ENCODE data around the gene APOL2. TPM values are rescaled to one million over a fixed set of nuclear protein-coding genes. Genes with fewer than 3 reads are reported as not detected.
A peak's percentile ranks its signal among the peaks of the same experiment; 100 is the strongest.

Gene APOL2
- polyA plus RNA-seq, 1 donor (not counting 4 experiments of a cell fraction or from before 2014, with no cell fraction given): 8.9 TPM

DNA sequence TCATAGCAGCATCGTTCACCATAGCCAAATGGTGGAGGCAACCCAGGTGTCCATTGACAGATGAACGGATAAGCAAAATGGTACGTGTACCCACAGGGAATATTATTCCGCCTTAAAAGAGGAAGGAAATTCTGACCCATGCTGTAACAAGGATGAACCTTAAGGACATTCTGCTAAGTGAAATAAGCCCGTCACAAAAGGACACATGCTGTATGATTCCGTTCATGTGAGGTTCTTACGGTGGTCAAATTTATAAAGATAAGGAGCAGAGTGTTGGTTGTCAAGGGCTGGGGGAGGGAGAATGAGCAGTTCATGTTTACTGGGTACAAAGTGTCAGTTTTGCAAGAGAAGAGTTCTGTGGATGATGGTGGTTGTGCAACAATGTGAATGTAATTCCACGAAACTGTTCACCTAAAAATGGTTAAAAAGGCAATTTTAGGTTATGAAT, 39.9 kb upstream of the APOL2 start:
- no peak for DNase-seq (ENCODE audit: low read depth, low spot score)
- Histone ChIP-seq H3K9ac (ENCODE audit: control insufficient read depth, extremely low read depth, insufficient read depth, low read length) (no peak overlapping the region), H3K27me3 (ENCODE audit: control insufficient read depth, extremely low read depth, insufficient read depth, low read length) (no peaks in the 10 kb centered on the region), H2AFZ (ENCODE audit: control insufficient read depth, low read length) (no peak overlapping the region), H3K9me3 (ENCODE audit: control insufficient read depth, low read depth, low read length) (no peaks in the 10 kb centered on the region), H3K36me3 (ENCODE audit: control insufficient read depth in 2 of 2, extremely low read depth in 1 of 2, insufficient read depth in 2 of 2, low read length in 2 of 2) (peaks cover 25 to 27% of the 10 kb centered on the region in 2 experiments), H3K4me2 (ENCODE audit: control insufficient read depth, extremely low read depth, insufficient read depth, low read depth, low read length) (no peak overlapping the region), H3K9me1 (ENCODE audit: control insufficient read depth, extremely low read depth, insufficient read depth, low read length) (no peaks in the 10 kb centered on the region), H4K20me1 (ENCODE audit: control insufficient read depth, extremely low read depth, insufficient read depth, low read length) (peaks cover 19% of the 10 kb centered on the region), H3K4me3 (ENCODE audit: control insufficient read depth in 2 of 3, extremely low read depth in 1 of 3, insufficient read depth in 2 of 3, low read depth in 1 of 3, low read length in 3 of 3) (no peak overlapping the region), H3K79me2 (ENCODE audit: control insufficient read depth, insufficient read depth, low read length) (no peaks in the 10 kb centered on the region), H3K27ac (ENCODE audit: control insufficient read depth, insufficient read depth, low read length) (no peak overlapping the region), H3K4me1 (ENCODE audit: control insufficient read depth, extremely low read depth, insufficient read depth, low read length) (no peaks in the 10 kb centered on the region)
- TF ChIP-seq, protein P1, sequence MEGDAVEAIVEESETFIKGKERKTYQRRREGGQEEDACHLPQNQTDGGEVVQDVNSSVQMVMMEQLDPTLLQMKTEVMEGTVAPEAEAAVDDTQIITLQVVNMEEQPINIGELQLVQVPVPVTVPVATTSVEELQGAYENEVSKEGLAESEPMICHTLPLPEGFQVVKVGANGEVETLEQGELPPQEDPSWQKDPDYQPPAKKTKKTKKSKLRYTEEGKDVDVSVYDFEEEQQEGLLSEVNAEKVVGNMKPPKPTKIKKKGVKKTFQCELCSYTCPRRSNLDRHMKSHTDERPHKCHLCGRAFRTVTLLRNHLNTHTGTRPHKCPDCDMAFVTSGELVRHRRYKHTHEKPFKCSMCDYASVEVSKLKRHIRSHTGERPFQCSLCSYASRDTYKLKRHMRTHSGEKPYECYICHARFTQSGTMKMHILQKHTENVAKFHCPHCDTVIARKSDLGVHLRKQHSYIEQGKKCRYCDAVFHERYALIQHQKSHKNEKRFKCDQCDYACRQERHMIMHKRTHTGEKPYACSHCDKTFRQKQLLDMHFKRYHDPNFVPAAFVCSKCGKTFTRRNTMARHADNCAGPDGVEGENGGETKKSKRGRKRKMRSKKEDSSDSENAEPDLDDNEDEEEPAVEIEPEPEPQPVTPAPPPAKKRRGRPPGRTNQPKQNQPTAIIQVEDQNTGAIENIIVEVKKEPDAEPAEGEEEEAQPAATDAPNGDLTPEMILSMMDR (optimal IDR thresholded peaks at IDR 0.05 in 1 of 3, IDR thresholded peaks at IDR 0.05 in 1 of 3, conservative IDR thresholded peaks at IDR 0.05 in 1 of 3; ENCODE audit: extremely low read depth in 1 of 3, insufficient read depth in 2 of 3, low read length in 3 of 3): no peak
- no peak for TF ChIP-seq EZH2 (IDR thresholded peaks at IDR 0.05; ENCODE audit: low read length)
- dilution Hi-C loops (cut with MboI; ENCODE audit: extremely low pct_ligation_motif_present, low sequenced_read_pairs): no loop called here
- peak; percentile 77 for FAIRE-seq

DNA sequence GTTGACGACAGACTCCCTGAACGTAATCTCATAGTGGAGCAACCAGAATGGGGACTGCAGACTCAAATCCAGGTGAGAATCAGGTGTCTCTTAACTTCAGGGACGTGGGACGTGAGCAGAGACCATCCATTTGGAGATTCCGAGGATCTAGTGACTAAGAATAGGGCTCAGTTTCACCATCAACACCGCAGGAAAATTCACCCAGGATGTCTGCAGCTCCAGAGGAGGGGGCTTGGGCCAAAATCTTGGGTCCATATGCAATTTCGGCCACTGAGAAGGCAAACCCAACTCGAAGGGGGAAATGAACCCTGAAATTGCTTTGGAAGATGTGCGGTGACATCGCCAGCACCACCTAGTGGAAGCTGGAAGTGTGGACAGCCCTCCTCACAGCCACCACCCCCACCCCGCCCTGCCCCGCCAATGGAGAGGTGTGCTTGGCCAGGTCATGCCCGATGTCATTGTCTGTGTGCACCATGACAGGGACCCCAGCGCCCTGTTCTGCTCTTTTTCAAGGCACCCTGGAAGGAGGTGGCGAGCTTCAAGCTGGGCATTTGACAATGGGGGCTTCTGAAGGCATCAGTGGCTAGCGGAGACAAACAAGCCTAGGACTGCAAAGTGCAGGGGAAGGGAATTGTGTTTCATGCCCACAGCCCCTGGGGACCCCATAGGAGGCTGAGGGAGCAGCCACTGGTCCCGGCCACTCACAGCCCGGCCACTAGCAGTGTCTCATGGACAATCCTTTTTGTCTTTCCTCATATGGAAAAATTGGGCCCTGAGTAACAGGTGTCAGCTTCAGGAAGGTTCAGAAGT, 38.4 kb upstream of the APOL2 start:
- Histone ChIP-seq H3K9me1 (ENCODE audit: control insufficient read depth, extremely low read depth, insufficient read depth, low read length) (no peaks in the 10 kb centered on the region), H3K79me2 (ENCODE audit: control insufficient read depth, insufficient read depth, low read length) (no peaks in the 10 kb centered on the region), H3K4me3 (ENCODE audit: control insufficient read depth in 2 of 3, extremely low read depth in 1 of 3, insufficient read depth in 2 of 3, low read depth in 1 of 3, low read length in 3 of 3) (no peak overlapping the region), H3K27ac (ENCODE audit: control insufficient read depth, insufficient read depth, low read length) (no peak overlapping the region), H4K20me1 (ENCODE audit: control insufficient read depth, extremely low read depth, insufficient read depth, low read length) (peaks cover 12% of the 10 kb centered on the region), H3K9me3 (ENCODE audit: control insufficient read depth, low read depth, low read length) (no peaks in the 10 kb centered on the region), H2AFZ (ENCODE audit: control insufficient read depth, low read length) (no peak overlapping the region), H3K4me1 (ENCODE audit: control insufficient read depth, extremely low read depth, insufficient read depth, low read length) (no peaks in the 10 kb centered on the region), H3K9ac (ENCODE audit: control insufficient read depth, extremely low read depth, insufficient read depth, low read length) (no peak overlapping the region), H3K36me3 (ENCODE audit: control insufficient read depth in 2 of 2, extremely low read depth in 1 of 2, insufficient read depth in 2 of 2, low read length in 2 of 2) (peaks cover 15 to 17% of the 10 kb centered on the region in 2 experiments), H3K4me2 (ENCODE audit: control insufficient read depth, extremely low read depth, insufficient read depth, low read depth, low read length) (no peak overlapping the region), H3K27me3 (ENCODE audit: control insufficient read depth, extremely low read depth, insufficient read depth, low read length) (no peaks in the 10 kb centered on the region)
- dilution Hi-C loops (cut with MboI; ENCODE audit: extremely low pct_ligation_motif_present, low sequenced_read_pairs): no loop called here
- DNase-seq (ENCODE audit: low read depth, low spot score) (no peak), FAIRE-seq (no peak)
- TF ChIP-seq EZH2 (IDR thresholded peaks at IDR 0.05; ENCODE audit: low read length): no peak
- TF ChIP-seq, protein P1 (optimal IDR thresholded peaks at IDR 0.05 in 1 of 3, IDR thresholded peaks at IDR 0.05 in 1 of 3, conservative IDR thresholded peaks at IDR 0.05 in 1 of 3; ENCODE audit: extremely low read depth in 1 of 3, insufficient read depth in 2 of 3, low read length in 3 of 3): peak; percentile 61 to 93 (median 88)

Measured in keratinocyte (primary cell).